HCT116 (cell line): ENCODE results near the gene CNTN4. TPM values are rescaled to one million over a fixed set of nuclear protein-coding genes. Genes with fewer than 3 reads are reported as not detected.

Experiments
- ATAC-seq: fragments of 200-7000 bp; cut with Tn5 transposase; 2 replicates; pipeline ENCODE4 v1.9.1; 2020; ENCODE audit warnings: mild to moderate bottlenecking, moderate library complexity
- BruUV-seq: library from RNA; stranded (reverse); fragments of 400-500 nt; replicated peaks from 2 replicates; lab custom pipeline; 2021; lab: Mats Ljungman, UMichigan
- CTCF ChIA-PET: fragments of 300-600 bp; sonication (Branson Sonifier 250); formaldehyde crosslinking; loops from one replicate; lab custom pipeline; 2021; ENCODE audit warnings: antibody characterized with exemption; lab: Charles Lee
- POLR2A ChIA-PET: fragments of 300-600, 350-600 bp; sonication (Branson Sonifier 250); formaldehyde crosslinking; loops from one replicate; lab custom pipeline; 2021; ENCODE audit warnings: antibody characterized with exemption; lab: Charles Lee
- RAD21 ChIA-PET, 2 experiments: fragments of 300-600 bp; sonication (Branson Sonifier 250); formaldehyde crosslinking; loops; one replicate each; lab custom pipeline; 2023; ENCODE audit warnings: low total read pairs in 2 of 2; ENCODE audit not compliant: uncharacterized antibody in 2 of 2, unreplicated experiment in 2 of 2, low non-redundant PET in 1 of 2; lab: Charles Lee
- DNase-seq: peaks from one replicate; pipeline ENCODE4 v3.0.0-alpha.2; 2010; ENCODE audit warnings: low read depth, low spot score
- H2AFZ ChIP-seq: fragments of 200-600 bp; shearing (Covaris generic), sonication (generic); 2 replicates; pipeline ENCODE4 v1.6.1; 2017; ENCODE audit warnings: low read depth, mixed run types, mixed read lengths, antibody characterized with exemption, low read length; ENCODE audit not compliant: poor library complexity, severe bottlenecking
- H3K27ac ChIP-seq: 2 replicates; pipeline ENCODE4 v1.5.1; 2012; ENCODE audit warnings: low read depth, low read length
- H3K27me3 ChIP-seq: fragments of 200-600 bp; sonication (generic); 2 replicates; pipeline ENCODE4 v1.6.1; 2016; ENCODE audit warnings: mixed run types, low read length, mixed read lengths; ENCODE audit not compliant: insufficient read depth
- H3K36me3 ChIP-seq, 2 experiments: fragments of 200-500 bp in 1 of 2; fragments of 200-600 bp in 1 of 2; sonication (Bioruptor generic) in 1 of 2; sonication (generic) in 1 of 2; 2 replicates each; pipeline versions ENCODE4 v1.5.1 to v1.6.1; 2014 to 2016; ENCODE audit warnings: low read length in 2 of 2, inconsistent platforms in 1 of 2, mixed read lengths in 1 of 2, mixed run types in 1 of 2; ENCODE audit not compliant: insufficient read depth in 2 of 2, control insufficient read depth in 1 of 2
- H3K4me1 ChIP-seq, 2 experiments: fragments of 200-600 bp in 1 of 2; sonication (generic) in 1 of 2; 2 replicates each; pipeline versions ENCODE4 v1.5.1 to v1.6.1; 2012 to 2017; ENCODE audit warnings: low read length in 2 of 2, inconsistent platforms in 1 of 2, mild to moderate bottlenecking in 1 of 2, mixed read lengths in 1 of 2, mixed run types in 1 of 2, moderate library complexity in 1 of 2; ENCODE audit not compliant: insufficient read depth in 2 of 2, control insufficient read depth in 1 of 2
- H3K4me2 ChIP-seq: fragments of 200-600 bp; sonication (generic); 2 replicates; pipeline ENCODE4 v1.6.1; 2017; ENCODE audit warnings: mixed run types, low read length, mixed read lengths
- H3K4me3 ChIP-seq, 2 experiments: fragments of 200-600 bp in 1 of 2; sonication (generic) in 1 of 2; replicated peaks in 1 of 2; 2 replicates each; pipeline ENCODE4 v1.5.1; 2011 to 2016; ENCODE audit warnings: low read length in 2 of 2, control low read depth in 1 of 2, low read depth in 1 of 2, mild to moderate bottlenecking in 1 of 2, mixed read lengths in 1 of 2, mixed run types in 1 of 2
- H3K79me2 ChIP-seq: fragments of 200-600 bp; sonication (generic); 2 replicates; pipeline ENCODE4 v1.6.1; 2017; ENCODE audit warnings: mild to moderate bottlenecking, mixed run types, low read length, moderate library complexity, mixed read lengths; ENCODE audit not compliant: insufficient read depth
- H3K9ac ChIP-seq: fragments of 200-600 bp; sonication (generic); 2 replicates; pipeline ENCODE4 v1.6.1; 2016; ENCODE audit warnings: low read length, mixed read lengths
- H3K9me2 ChIP-seq: fragments of 200-600 bp; sonication (generic), shearing (Covaris generic); 2 replicates; pipeline ENCODE4 v1.6.1; 2017; ENCODE audit warnings: mixed run types, mild to moderate bottlenecking, moderate library complexity; ENCODE audit not compliant: insufficient read depth
- H3K9me3 ChIP-seq, 2 experiments: fragments of 200-500 bp in 1 of 2; fragments of 200-600 bp in 1 of 2; sonication (Bioruptor generic) in 1 of 2; sonication (generic) in 1 of 2; 2 replicates each; pipeline ENCODE4 v1.6.1; 2014 to 2017; ENCODE audit warnings: low read length in 2 of 2, mixed read lengths in 2 of 2, inconsistent platforms in 1 of 2, low read depth in 1 of 2, mild to moderate bottlenecking in 1 of 2, mixed run types in 1 of 2, moderate library complexity in 1 of 2; ENCODE audit not compliant: control insufficient read depth in 1 of 2, insufficient read depth in 1 of 2
- H4K20me1 ChIP-seq: fragments of 200-600 bp; sonication (generic), shearing (Covaris generic); 2 replicates; pipeline ENCODE4 v1.6.1; 2017; ENCODE audit warnings: mixed run types, mild to moderate bottlenecking, moderate library complexity; ENCODE audit not compliant: insufficient read depth
- POLR2A ChIP-seq: IDR thresholded peaks from 2 replicates; pipeline ENCODE4 v1.7.0; 2011; ENCODE audit warnings: borderline replicate concordance; ENCODE audit not compliant: insufficient read depth, insufficient read length; ENCODE audit errors: extremely low read depth
- RAD21 ChIP-seq: IDR thresholded peaks from 2 replicates; pipeline ENCODE4 v1.6.1; 2012; ENCODE audit warnings: low read depth, mild to moderate bottlenecking
- SRF ChIP-seq: IDR thresholded peaks from 2 replicates; pipeline ENCODE4 v1.6.1; 2012; ENCODE audit warnings: low read depth
- TCF7L2 ChIP-seq: IDR thresholded peaks from 2 replicates; pipeline ENCODE4 v1.7.0; 2011; ENCODE audit warnings: borderline replicate concordance, inconsistent platforms; ENCODE audit not compliant: insufficient read depth, insufficient read length; ENCODE audit errors: extremely low read depth
- intact Hi-C: fragments of 100-400 bp; cut with micrococcal nuclease; formaldehyde crosslinking; loops from 2 replicates; pipeline ENCODE4 v1.10.0; 2022
- total RNA-seq: library from RNA; stranded (reverse); gene quantifications from one replicate; pipeline ENCODE4 v1.2.1, GENCODE V29; 2021; ENCODE audit not compliant: unreplicated experiment

Gene CNTN4
- total RNA-seq, 1 experiment from 2014 or later, result not detected

DNA sequence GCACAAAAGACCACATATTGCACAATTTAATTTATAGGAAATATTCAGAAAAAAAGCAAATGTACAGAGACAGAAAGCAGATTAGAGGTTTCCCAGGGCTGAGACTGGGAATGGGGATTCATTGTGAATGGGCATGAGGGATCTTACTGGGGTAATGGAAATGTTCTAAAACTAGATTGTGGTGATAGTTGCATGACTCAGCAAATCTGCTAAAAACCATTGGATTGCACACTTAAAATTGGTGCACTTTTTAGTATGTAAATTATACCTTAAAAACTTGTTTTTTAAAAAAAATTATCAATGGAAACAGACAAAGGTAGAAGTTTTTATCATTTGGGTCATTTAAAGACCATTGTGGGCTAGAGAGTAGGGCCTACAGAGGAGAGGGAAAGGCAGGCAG is 780.9 kb downstream of the CNTN4 start:
- no peak overlapping the region for H3K4me3 ChIP-seq
- ChIA-PET POLR2A (no interaction called here), CTCF (no interaction called here), RAD21 (no interaction called here)
- H3K27me3 ChIP-seq, result no peaks in the 10 kb centered on the region
- H3K9me2 ChIP-seq, result no peaks in the 10 kb centered on the region
- BruUV-seq, result no TSS peak
- no peak for TF ChIP-seq SRF
- DNase-seq, result no peak
- no peaks in the 10 kb centered on the region for H3K36me3 ChIP-seq
- no peak overlapping the region for H3K27ac ChIP-seq
- no peak for ATAC-seq
- H3K4me2 ChIP-seq, result no peak overlapping the region
- H2AFZ ChIP-seq, result no peak overlapping the region
- intact Hi-C loops, result no loop called here
- no peaks in the 10 kb centered on the region for H3K4me1 ChIP-seq
- H3K9me3 ChIP-seq, result peaks cover 0 to 20% of the 10 kb centered on the region in 2 experiments; a peak in 2 of 4 replicates
- no peaks in the 10 kb centered on the region for H4K20me1 ChIP-seq
- no peaks in the 10 kb centered on the region for H3K79me2 ChIP-seq
- H3K9ac ChIP-seq, result no peak overlapping the region

DNA sequence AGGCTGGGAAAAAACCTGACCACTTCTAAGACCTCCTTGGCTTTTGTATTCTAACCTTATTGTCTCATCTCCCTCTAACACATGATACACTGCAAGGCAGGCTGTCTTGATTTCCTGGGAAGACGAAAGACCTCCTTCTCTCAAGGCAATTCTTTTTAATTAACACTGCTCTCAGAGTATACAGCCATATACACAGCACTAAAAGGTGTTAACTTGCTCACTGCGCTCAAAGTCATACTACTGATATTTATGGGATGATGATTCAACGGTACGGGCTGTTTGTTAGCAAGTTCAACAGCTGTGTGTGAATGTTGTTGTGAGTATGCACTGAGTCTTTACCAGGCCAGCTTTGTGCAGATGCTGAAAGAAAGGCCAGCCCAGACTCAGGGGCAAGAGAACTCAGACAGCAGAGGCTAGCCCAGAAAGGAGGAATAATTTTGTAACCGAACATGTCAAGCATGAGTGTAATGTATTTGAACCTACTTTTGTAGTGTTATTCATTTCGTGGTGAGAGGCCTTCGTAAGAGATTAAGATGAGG is 781.6 kb downstream of the CNTN4 start:
- Histone ChIP-seq H3K27me3 (no peaks in the 10 kb centered on the region), H3K4me3 (no peak overlapping the region), H3K9me3 (peaks cover 0 to 20% of the 10 kb centered on the region in 2 experiments; a peak in 1 of 4 replicates), H2AFZ (no peak overlapping the region), H3K9ac (no peak overlapping the region), H3K4me1 (no peaks in the 10 kb centered on the region), H4K20me1 (no peaks in the 10 kb centered on the region), H3K79me2 (no peaks in the 10 kb centered on the region), H3K4me2 (no peak overlapping the region), H3K9me2 (no peaks in the 10 kb centered on the region), H3K36me3 (no peaks in the 10 kb centered on the region), H3K27ac (no peak overlapping the region)
- intact Hi-C loops, result no loop called here
- RAD21 ChIA-PET, result no interaction called here
- ATAC-seq, result no peak
- no TSS peak for BruUV-seq
- POLR2A ChIA-PET, result no interaction called here
- no peak for DNase-seq
- CTCF ChIA-PET, result no interaction called here
- no peak for TF ChIP-seq SRF
- TF ChIP-seq POLR2A, result no peak
- no peak for TF ChIP-seq TCF7L2
- no peak for TF ChIP-seq RAD21
